Measurements from ENCODE around the gene MS4A4E.

The MS4A4E gene

GRCh38 chr11:60221181-60221580 lies 21.8 kb downstream of the MS4A4E start:
- TF ChIP-seq CTCF (IDR thresholded peaks at IDR 0.05; ENCODE audit: low read depth, low read length) = no peak
- no peak for DNase-seq (ENCODE audit: extremely low read depth, low read depth)

DNA sequence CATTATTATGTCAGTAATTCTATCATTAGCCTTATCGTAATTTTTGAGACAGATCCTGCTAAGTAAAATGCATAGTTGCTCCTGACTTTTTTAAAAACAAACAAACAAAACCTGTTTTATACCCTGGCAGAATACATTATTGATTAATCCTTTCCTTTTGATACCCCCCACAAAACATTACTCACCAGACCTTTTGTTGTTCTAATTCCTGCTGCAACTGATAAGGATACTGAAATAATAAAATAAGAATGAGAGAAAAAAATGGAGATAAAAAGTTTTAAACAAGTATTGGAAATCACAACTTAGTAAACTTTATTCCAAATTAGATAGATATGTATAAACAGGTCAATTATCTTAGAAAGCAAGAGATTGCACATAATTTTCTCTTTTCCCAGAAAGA lies 28.6 kb downstream of the MS4A4E start:
- no peak for DNase-seq (ENCODE audit: extremely low read depth, low read depth)
- TF ChIP-seq CTCF (IDR thresholded peaks at IDR 0.05; ENCODE audit: low read depth, low read length) = no peak

DNA sequence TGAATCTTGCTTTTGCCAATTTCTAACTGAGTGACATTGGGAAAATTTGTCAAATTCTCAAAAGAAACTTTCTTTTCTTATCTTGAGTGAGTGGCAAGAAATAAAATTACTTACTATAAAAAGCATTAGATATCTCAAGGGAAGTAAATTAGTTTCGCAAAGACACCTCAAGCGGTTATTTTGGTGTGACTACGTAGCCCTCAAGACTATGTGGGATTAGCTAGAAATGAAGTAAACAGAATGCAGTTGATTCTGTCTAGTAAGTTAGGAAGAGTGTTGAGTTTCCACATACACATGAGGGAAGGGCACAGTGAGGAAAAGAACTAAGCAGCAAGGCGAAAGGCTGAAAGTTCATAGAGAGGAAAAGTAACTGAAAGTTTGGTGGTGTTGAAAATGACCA lies 31.7 kb downstream of the MS4A4E start:
- DNase-seq (ENCODE audit: extremely low read depth, low read depth) = no peak
- TF ChIP-seq CTCF (IDR thresholded peaks at IDR 0.05; ENCODE audit: low read depth, low read length) = no peak

DNA sequence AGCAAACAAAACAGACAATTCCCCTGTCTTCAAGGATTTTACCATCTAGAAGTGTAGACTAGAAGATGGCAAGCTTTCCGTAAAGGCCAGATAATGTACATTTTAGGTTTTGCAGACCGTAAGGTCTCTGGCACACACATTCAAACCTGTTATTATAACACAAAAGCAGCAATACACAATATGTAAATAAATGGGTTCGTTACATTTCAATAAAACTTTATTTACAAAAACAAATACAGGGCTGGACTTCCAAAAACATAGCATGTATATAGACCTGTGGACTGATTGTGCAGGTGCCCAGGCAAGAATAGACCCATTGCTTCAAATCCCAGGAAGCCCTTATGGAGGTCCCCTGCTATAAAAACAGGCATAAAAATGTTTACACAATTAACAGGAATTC lies 33.0 kb downstream of the MS4A4E start:
- no peak for TF ChIP-seq CTCF (IDR thresholded peaks at IDR 0.05; ENCODE audit: low read depth, low read length)
- no peak for DNase-seq (ENCODE audit: extremely low read depth, low read depth)

GRCh38 chr11:60208951-60209350 lies 34.0 kb downstream of the MS4A4E start:
- DNase-seq (ENCODE audit: extremely low read depth, low read depth) = no peak
- TF ChIP-seq CTCF (IDR thresholded peaks at IDR 0.05; ENCODE audit: low read depth, low read length) = no peak

DNA sequence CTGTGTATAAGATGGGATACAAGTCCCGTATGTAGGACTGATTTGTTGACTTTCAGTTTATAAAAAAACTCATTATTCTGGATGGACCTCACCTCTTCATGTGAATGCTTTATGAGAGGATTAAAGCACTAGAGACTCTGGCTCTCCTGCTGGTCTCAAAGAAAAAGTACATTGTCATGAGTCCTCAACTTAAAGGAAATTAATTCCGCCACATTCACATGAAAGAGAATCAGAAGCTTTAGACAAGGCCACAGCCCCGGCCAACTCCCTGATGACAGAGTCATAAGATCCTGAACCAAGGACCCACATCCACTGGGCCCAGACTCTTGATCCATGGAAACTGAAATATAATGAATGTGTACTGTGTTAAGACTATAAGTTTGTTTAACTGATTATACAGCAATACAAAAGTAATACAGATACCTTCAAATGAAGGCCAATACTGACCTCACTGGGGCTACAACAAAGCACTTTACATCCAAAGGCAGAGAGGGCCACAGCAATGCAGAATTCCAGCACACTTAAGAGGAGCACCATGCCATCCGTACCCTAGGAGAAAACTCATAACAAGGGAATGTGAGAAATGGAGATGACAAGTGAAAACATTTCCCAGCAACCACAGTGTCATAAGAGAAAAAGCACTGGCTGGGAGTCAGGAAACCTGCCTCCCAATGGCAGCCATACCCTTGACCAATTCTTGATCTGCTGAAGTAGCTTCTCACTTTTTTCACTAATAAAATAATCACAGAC lies 34.6 kb downstream of the MS4A4E start:
- TF ChIP-seq CTCF (IDR thresholded peaks at IDR 0.05; ENCODE audit: low read depth, low read length) = no peak

DNA sequence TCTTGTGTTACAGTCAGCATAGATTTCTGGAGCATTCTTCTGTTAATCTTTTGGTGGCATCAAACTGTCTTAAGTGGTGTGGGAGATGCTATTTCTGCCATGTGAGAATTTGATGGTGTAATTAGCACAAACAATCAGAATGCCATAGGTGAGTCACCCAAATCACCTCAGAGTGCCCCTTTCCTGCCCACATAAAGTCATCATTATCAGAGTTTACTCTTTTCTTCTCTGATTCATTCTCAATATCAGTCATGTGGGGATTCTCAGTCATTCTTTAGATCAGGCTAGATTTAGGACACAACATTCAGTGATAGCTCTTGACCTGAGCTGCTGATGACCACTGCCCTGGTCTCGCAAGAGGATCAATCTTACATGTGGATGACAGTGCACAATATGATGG lies 36.3 kb downstream of the MS4A4E start:
- no peak for TF ChIP-seq CTCF (IDR thresholded peaks at IDR 0.05; ENCODE audit: low read depth, low read length)
- no peak for DNase-seq (ENCODE audit: extremely low read depth, low read depth)

More for the DNA sequence above, 34.6 kb downstream of the MS4A4E start:
- DNase-seq (ENCODE audit: extremely low read depth, low read depth) = no peak
